NT2/D1 (cell line): Measurements from ENCODE around the gene GP9.

ENCODE experiments used
- DNase-seq: peaks from one replicate; pipeline ENCODE4 v3.0.0-alpha.2; 2011; ENCODE audit warnings: low read depth, low spot score
- H3K27me3 ChIP-seq: 2 replicates; pipeline ENCODE4 v1.6.0; 2011; ENCODE audit warnings: mild to moderate bottlenecking; ENCODE audit not compliant: insufficient read length, insufficient read depth
- H3K36me3 ChIP-seq: 2 replicates; pipeline ENCODE4 v1.6.1; 2011; ENCODE audit warnings: mild to moderate bottlenecking, low read length, mixed read lengths; ENCODE audit not compliant: insufficient read depth, insufficient read length
- H3K4me1 ChIP-seq: 2 replicates; pipeline ENCODE4 v1.5.1; 2011; ENCODE audit not compliant: insufficient read depth, insufficient read length
- H3K4me3 ChIP-seq: 2 replicates; pipeline ENCODE4 v1.5.1; 2011; ENCODE audit warnings: low read depth; ENCODE audit not compliant: insufficient read length
- H3K9ac ChIP-seq: 2 replicates; pipeline ENCODE4 v1.6.0; 2011; ENCODE audit warnings: low read depth; ENCODE audit not compliant: insufficient read length
- H3K9me3 ChIP-seq: 2 replicates; pipeline ENCODE4 v1.5.1; 2011; ENCODE audit warnings: mild to moderate bottlenecking, low read length; ENCODE audit not compliant: insufficient read depth
- SUZ12 ChIP-seq: IDR thresholded peaks from 2 replicates; pipeline ENCODE4 v1.6.1; 2011; ENCODE audit not compliant: insufficient read length, insufficient read depth; ENCODE audit errors: extremely low read depth
- YY1 ChIP-seq: IDR thresholded peaks from 2 replicates; pipeline ENCODE4 v1.6.1; 2011; ENCODE audit not compliant: insufficient read length, insufficient read depth
- ZNF274 ChIP-seq: IDR thresholded peaks from 2 replicates; pipeline ENCODE4 v1.6.1; 2011; ENCODE audit warnings: mild to moderate bottlenecking, low read depth, low read length

Gene GP9

DNA sequence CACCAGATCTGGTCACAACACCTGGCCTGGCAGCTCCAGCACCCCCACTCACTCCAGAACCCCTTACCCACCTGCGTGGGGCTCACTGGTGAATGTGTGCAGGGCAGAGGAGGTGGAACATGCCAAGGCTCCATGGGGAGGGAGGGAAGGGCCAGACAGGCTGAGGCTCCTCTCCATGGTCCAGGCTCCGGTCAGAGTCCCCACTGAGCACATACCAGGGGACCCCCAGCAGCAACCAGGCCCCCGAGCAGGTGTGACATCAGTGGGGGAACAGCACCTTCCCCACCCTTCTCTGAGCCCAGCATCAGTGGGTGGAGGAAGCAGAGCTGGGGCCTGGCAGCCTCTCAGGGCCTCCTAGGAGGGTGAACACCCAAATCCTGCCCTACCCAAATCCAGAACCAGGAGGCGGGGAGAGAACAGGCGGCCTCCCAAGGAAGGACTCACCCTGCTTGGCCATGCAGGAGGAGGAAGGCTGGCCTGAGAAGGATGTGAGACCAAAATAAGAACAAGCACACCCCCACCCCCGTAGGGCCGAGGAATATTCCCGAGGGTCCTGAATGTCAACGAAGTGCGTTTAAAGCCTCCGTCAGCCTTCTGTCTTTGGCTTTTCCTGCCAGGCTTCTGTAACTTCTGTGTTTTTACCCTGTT lies 1.1 kb upstream of the GP9 start:
- TF ChIP-seq SUZ12 (no peak), YY1 (no peak), ZNF274 (no peak)
- Histone ChIP-seq H3K4me1 (peaks cover 20% of the 10 kb centered on the region), H3K9me3 (no peaks in the 10 kb centered on the region), H3K9ac (peak overlapping the region; percentile 9), H3K36me3 (no peaks in the 10 kb centered on the region), H3K27me3 (no peaks in the 10 kb centered on the region), H3K4me3 (no peak overlapping the region)
- DNase-seq = no peak

GRCh38 chr3:129061023-129061887 lies 676 bp downstream of the GP9 start:
- no peaks in the 10 kb centered on the region for H3K36me3 ChIP-seq
- no peak overlapping the region for H3K9ac ChIP-seq
- H3K9me3 ChIP-seq = no peaks in the 10 kb centered on the region
- no peak for TF ChIP-seq ZNF274
- peaks cover 20% of the 10 kb centered on the region for H3K4me1 ChIP-seq
- H3K4me3 ChIP-seq = no peak overlapping the region
- DNase-seq = no peak
- H3K27me3 ChIP-seq = no peaks in the 10 kb centered on the region

DNA sequence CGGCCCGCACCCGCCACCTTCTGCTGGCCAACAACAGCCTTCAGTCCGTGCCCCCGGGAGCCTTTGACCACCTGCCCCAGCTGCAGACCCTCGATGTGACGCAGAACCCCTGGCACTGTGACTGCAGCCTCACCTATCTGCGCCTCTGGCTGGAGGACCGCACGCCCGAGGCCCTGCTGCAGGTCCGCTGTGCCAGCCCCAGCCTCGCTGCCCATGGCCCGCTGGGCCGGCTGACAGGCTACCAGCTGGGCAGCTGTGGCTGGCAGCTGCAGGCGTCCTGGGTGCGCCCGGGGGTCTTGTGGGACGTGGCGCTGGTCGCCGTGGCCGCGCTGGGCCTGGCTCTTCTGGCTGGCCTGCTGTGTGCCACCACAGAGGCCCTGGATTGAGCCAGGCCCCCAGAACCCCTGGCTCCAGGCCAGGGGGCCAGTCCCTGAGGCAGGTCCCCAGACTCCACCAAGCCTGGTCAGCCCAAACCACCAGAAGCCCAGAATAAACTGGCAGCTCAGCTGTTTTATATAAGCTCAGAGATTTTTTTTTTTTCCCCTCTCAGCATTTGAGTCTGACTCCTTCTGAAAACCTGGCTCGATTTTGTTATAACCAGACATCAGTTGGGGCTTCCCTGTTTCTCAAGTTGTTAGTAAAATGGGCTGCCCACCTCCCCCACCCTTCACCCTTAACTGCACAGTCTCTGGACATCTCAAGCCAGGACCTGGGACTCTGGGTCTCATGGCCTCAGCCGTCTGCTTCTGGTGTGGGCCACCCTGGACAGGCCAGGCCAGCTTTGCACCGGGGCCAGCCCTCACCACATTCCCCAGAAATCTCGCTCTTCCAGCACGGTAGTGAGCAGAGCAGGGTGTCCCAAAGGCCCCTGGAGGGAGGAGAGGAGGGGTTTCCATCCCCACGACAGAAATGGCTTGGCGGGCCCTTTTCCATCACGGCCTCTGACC lies 1.6 kb downstream of the GP9 start:
- DNase-seq = no peak
- Histone ChIP-seq H3K4me1 (peaks cover 15% of the 10 kb centered on the region), H3K9ac (peak overlapping the region; percentile 6), H3K27me3 (no peaks in the 10 kb centered on the region), H3K36me3 (no peaks in the 10 kb centered on the region), H3K9me3 (no peaks in the 10 kb centered on the region), H3K4me3 (no peak overlapping the region)
- TF ChIP-seq ZNF274 (no peak), YY1 (no peak), SUZ12 (no peak)

GRCh38 chr3:129063091-129063640 lies 2.6 kb downstream of the GP9 start:
- H3K9me3 ChIP-seq = no peaks in the 10 kb centered on the region
- no peak for DNase-seq
- H3K9ac ChIP-seq = no peak overlapping the region
- TF ChIP-seq YY1 = no peak
- TF ChIP-seq SUZ12 = no peak
- no peaks in the 10 kb centered on the region for H3K36me3 ChIP-seq
- no peak overlapping the region for H3K4me3 ChIP-seq
- no peaks in the 10 kb centered on the region for H3K27me3 ChIP-seq
- peaks cover 15% of the 10 kb centered on the region for H3K4me1 ChIP-seq

GRCh38 chr3:129063841-129064482 lies 3.4 kb downstream of the GP9 start:
- peaks cover 15% of the 10 kb centered on the region for H3K4me1 ChIP-seq
- TF ChIP-seq ZNF274 (no peak), YY1 (no peak), SUZ12 (no peak)
- H3K36me3 ChIP-seq = no peaks in the 10 kb centered on the region
- H3K4me3 ChIP-seq = no peak overlapping the region
- no peaks in the 10 kb centered on the region; the same call in 1 of the 2 replicates for H3K9me3 ChIP-seq
- no peak for DNase-seq
- H3K27me3 ChIP-seq = no peaks in the 10 kb centered on the region
- H3K9ac ChIP-seq = no peak overlapping the region

DNA sequence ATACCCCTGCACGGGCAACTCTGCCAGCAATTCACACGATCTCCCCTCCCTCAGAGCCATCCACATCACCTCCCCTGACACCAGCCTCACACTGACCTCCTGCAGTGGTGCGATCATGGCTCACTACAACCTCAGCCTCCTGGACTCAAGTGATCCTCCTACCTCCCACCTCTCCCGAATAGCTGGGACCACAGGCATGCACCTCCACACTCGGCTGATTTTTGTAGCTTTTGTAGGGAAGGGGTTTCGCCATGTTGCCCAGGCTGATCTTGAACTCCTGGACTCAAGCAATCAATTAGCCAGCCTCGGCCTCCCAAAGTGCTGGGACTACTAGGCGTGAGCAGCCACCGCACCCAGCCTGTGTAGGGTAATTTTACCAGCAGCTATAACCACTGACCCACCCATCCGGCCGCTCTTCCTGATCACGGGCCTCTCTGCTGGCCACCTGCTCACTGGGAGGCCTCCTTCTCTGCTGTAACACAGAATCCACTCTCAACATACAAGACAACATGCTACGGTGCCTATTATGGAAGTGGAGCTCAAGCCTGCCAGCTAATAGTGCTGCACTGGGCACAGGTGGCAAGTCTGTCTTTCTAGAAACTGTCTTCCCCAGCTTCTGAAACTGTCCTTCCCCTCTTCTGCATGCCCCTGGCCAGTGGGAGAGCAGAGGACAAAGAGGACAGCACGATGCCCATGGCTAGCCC lies 4.6 kb downstream of the GP9 start:
- H3K9me3 ChIP-seq = no peaks in the 10 kb centered on the region; the same call in 1 of the 2 replicates
- H3K36me3 ChIP-seq = no peaks in the 10 kb centered on the region
- no peak for DNase-seq
- peaks cover 9% of the 10 kb centered on the region for H3K4me1 ChIP-seq
- no peak overlapping the region for H3K9ac ChIP-seq
- no peak for TF ChIP-seq YY1
- no peak for TF ChIP-seq SUZ12
- no peaks in the 10 kb centered on the region for H3K27me3 ChIP-seq
- no peak overlapping the region for H3K4me3 ChIP-seq
